Gastrocnemius medialis (tissue), 4 donors: ENCODE measurements around the gene XG. TPM values are rescaled to one million over a fixed set of nuclear protein-coding genes. Genes with fewer than 3 reads are reported as not detected.

ENCODE experiments used
- ATAC-seq, 2 donors: fragments of 150-250 bp; one replicate each; pipeline ENCODE4 v1.9.1; 2016
- DNase-seq, 2 donors: peaks; one replicate each; pipeline ENCODE4 v3.0.0-alpha.2; 2019
- H3K27ac ChIP-seq, 4 donors: fragments of 200-600 bp; sonication (generic); 1 replicate in 1 of 4; 2 replicates in 3 of 4; pipeline ENCODE4 v1.5.1; 2016 to 2018; ENCODE audit warnings: mild to moderate bottlenecking in 2 of 4, moderate library complexity in 1 of 4
- H3K27me3 ChIP-seq, 3 donors: fragments of 200-600 bp; sonication (generic) in 2 of 3; 1 replicate in 1 of 3; 2 replicates in 2 of 3; pipeline versions ENCODE4 v1.5.1 to v1.6.0; 2016 to 2019; ENCODE audit warnings: mild to moderate bottlenecking in 1 of 3, moderate library complexity in 1 of 3
- H3K36me3 ChIP-seq, 2 donors: fragments of 200-600 bp; sonication (generic) in 1 of 2; one replicate each; pipeline ENCODE4 v1.5.1; 2017 to 2018
- H3K4me1 ChIP-seq, 2 donors: fragments of 200-600 bp; sonication (generic) in 1 of 2; one replicate each; pipeline ENCODE4 v1.5.1; 2016 to 2017; ENCODE audit warnings: mild to moderate bottlenecking in 2 of 2
- H3K4me3 ChIP-seq, 4 donors: fragments of 200-600 bp; sonication (generic) in 3 of 4; 1 replicate in 1 of 4; 2 replicates in 3 of 4; pipeline ENCODE4 v1.5.1; 2016 to 2019; ENCODE audit warnings: mild to moderate bottlenecking in 2 of 4
- H3K9me3 ChIP-seq, 3 donors: fragments of 200-600 bp; sonication (generic) in 2 of 3; 1 replicate in 1 of 3; 2 replicates in 2 of 3; pipeline ENCODE4 v1.5.1; 2016 to 2019
- POLR2A ChIP-seq, 2 donors: fragments of 450-650 bp; IDR thresholded peaks; one replicate each; pipeline ENCODE4 v1.6.1; 2017; ENCODE audit warnings: antibody characterized with exemption in 2 of 2, mild to moderate bottlenecking in 2 of 2, moderate library complexity in 2 of 2
- in situ Hi-C, 4 donors: fragments of 200-750 bp; cut with MboI; loops; one replicate each; pipeline versions ENCODE4 v1.15.0 to v1.8.0; 2017; ENCODE audit warnings: low sequenced_read_pairs in 4 of 4
- intact Hi-C: fragments of 100-400 bp; cut with DNase I; formaldehyde crosslinking; loops from one replicate; pipeline ENCODE4 v1.15.1; 2023; ENCODE audit warnings: low total_unique reads
- total RNA-seq, 4 donors: library from RNA; depleted of rRNA; stranded (reverse); fragments of >200 nt; gene quantifications; one replicate each; pipeline versions ENCODE4 v1.1.0 to v1.2.3, GENCODE V29; 2016
- TF ChIP-seq, protein P1 (sequence below), 5 experiments: fragments of 450-650 bp in 3 of 5; fragments of 200-600 bp in 2 of 5; sonication (generic) in 2 of 5; IDR thresholded peaks in 4 of 5; conservative IDR thresholded peaks in 1 of 5; 1 replicate in 4 of 5; 2 replicates in 1 of 5; pipeline ENCODE4 v1.5.1; 2016 to 2019; ENCODE audit warnings: antibody characterized with exemption in 5 of 5, mild to moderate bottlenecking in 3 of 5, moderate library complexity in 3 of 5

The XG gene
- total RNA-seq, 4 donors from 2014 or later = 0.97 to 2.4 (median 1.9) TPM

DNA sequence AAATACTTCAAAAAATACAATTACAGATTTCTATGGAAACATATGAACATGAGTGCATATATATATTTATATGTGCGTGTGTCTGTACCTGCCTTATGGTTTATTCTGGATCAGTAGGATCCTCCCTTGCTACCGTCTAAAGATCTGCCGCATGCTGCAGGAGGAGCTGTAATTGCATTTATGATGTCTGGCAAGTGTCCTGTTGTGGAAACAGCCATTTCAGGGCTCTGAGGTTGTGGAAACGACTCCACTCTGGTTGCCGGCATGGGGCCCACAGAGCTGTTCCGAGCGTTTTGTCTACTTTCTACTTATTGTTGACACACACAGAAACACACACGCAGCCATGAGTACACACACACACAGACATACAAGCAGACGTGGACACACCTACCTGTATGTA, 39.4 kb upstream of the XG start:
- Histone ChIP-seq H3K4me3 (no peak overlapping the region), H3K27me3 (no peaks in the 10 kb centered on the region), H3K9me3 (no peaks in the 10 kb centered on the region), H3K4me1 (peaks cover 16 to 31% of the 10 kb centered on the region in 2 donors), H3K36me3 (peaks cover 0 to 29% of the 10 kb centered on the region in 2 donors), H3K27ac (no peak overlapping the region)
- no peak for TF ChIP-seq POLR2A (IDR thresholded peaks at IDR 0.05)
- TF ChIP-seq, protein P1, sequence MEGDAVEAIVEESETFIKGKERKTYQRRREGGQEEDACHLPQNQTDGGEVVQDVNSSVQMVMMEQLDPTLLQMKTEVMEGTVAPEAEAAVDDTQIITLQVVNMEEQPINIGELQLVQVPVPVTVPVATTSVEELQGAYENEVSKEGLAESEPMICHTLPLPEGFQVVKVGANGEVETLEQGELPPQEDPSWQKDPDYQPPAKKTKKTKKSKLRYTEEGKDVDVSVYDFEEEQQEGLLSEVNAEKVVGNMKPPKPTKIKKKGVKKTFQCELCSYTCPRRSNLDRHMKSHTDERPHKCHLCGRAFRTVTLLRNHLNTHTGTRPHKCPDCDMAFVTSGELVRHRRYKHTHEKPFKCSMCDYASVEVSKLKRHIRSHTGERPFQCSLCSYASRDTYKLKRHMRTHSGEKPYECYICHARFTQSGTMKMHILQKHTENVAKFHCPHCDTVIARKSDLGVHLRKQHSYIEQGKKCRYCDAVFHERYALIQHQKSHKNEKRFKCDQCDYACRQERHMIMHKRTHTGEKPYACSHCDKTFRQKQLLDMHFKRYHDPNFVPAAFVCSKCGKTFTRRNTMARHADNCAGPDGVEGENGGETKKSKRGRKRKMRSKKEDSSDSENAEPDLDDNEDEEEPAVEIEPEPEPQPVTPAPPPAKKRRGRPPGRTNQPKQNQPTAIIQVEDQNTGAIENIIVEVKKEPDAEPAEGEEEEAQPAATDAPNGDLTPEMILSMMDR (IDR thresholded peaks at IDR 0.05 in 4 of 5, conservative IDR thresholded peaks at IDR 0.05 in 1 of 5) = no peak
- in situ Hi-C loops = no loop called here
- intact Hi-C loops = no loop called here
- no peak for ATAC-seq
- DNase-seq = no peak

DNA sequence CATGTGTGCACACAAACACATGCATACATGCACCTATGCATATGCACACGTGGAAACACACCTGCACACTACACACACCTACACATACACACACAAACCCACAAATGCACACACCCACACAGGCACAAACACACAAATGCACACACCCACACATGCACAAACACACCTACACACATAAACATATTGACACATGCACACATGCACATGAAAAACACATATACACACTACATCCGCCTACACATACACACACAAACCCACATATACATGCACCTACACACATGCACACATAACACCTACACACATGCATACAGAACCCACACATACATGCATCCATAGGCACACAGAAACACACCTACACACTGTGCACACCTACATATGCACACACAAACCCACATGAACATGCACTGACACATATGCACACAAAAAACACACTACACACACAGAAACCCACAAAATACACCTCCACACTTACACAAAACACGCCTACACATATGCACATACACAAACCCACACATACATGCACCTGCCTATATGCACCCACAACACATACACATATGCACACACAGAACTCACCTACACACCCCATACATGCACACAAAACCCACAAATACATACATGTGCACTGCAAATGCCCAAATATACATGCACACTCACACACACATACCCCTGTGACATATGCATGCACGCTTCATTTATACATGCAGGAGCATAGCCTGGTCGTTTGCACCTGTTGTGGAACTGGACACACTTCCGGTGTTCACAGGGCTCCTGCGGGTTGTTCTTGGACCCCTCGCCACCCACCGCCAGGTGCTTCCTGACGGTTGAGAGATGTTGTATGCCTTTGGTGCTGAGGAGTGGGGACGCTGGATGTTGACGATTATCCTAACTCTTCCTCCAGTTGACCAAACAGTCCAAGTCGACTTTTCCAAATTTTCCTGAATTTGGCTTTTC, 38.7 kb upstream of the XG start:
- DNase-seq (no peak), ATAC-seq (no peak)
- TF ChIP-seq POLR2A (IDR thresholded peaks at IDR 0.05) = no peak
- TF ChIP-seq, protein P1 (IDR thresholded peaks at IDR 0.05 in 4 of 5, conservative IDR thresholded peaks at IDR 0.05 in 1 of 5) = no peak
- no peak overlapping the region for H3K27ac ChIP-seq
- H3K27me3 ChIP-seq = no peaks in the 10 kb centered on the region
- no peak overlapping the region for H3K4me3 ChIP-seq
- H3K36me3 ChIP-seq = peaks cover 0 to 34% of the 10 kb centered on the region in 2 donors
- H3K4me1 ChIP-seq = peaks cover 9 to 23% of the 10 kb centered on the region in 2 donors
- intact Hi-C loops = no loop called here
- no peaks in the 10 kb centered on the region for H3K9me3 ChIP-seq
- in situ Hi-C loops = no loop called here

DNA sequence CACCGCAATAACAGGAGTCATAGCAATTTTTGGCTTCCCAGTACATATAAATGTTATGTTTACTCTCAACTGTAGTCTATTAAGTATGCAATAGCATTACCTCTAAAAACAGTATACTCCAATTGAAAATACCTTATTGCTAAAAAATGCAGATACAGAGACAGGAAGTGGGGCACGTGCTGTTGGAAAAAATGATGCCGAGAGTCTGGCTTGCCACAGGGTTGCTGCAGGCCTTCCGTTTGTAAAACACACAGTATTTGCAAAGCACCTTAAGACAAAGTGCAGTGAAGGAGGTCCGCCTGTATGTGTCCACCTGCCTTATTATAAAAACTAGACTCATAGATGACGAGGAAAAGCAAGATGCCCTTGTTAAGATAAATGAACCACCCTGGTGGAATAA, 37.3 kb upstream of the XG start:
- DNase-seq = no peak
- H3K27ac ChIP-seq = no peak overlapping the region
- H3K9me3 ChIP-seq = no peaks in the 10 kb centered on the region
- in situ Hi-C loops = no loop called here
- H3K4me1 ChIP-seq = peaks cover 6 to 14% of the 10 kb centered on the region in 2 donors
- ATAC-seq = no peak
- no peak for TF ChIP-seq POLR2A (IDR thresholded peaks at IDR 0.05)
- TF ChIP-seq, protein P1 (IDR thresholded peaks at IDR 0.05 in 4 of 5, conservative IDR thresholded peaks at IDR 0.05 in 1 of 5) = no peak
- H3K27me3 ChIP-seq = no peaks in the 10 kb centered on the region
- H3K36me3 ChIP-seq = peaks cover 0 to 48% of the 10 kb centered on the region in 2 donors
- intact Hi-C loops = no loop called here
- no peak overlapping the region for H3K4me3 ChIP-seq

DNA sequence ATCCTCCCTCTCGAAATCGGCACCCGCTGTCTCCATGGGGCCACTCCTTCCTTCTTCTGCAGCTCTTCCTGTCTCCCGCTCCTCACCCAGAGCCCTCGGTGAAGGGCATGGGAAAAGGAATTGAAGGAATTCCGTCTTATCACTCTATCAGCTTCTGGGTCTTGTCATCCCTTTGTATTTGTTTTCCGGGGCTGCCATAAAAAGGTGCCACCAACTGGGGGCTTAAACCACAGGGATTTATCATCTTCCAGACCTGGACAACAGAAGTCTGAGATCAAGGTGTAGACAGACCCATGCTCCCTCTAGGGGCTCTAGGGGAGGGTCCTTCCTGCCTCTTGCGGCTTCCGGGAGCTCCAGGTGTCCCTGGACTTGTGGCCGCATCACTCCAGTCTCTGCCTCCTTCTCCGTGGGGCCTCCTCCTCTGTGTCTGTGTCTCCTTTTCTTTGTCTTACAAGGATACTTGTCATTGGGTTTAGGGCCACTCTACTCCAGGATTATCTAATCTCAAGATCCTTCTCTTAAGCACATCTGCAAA, 36.7 kb upstream of the XG start:
- no peak for TF ChIP-seq POLR2A (IDR thresholded peaks at IDR 0.05)
- TF ChIP-seq, protein P1 (IDR thresholded peaks at IDR 0.05 in 4 of 5, conservative IDR thresholded peaks at IDR 0.05 in 1 of 5) = no peak
- no peak overlapping the region for H3K4me3 ChIP-seq
- H3K4me1 ChIP-seq = peaks cover under 1 to 8% of the 10 kb centered on the region in 2 donors
- DNase-seq = no peak
- no peaks in the 10 kb centered on the region for H3K27me3 ChIP-seq
- intact Hi-C loops (no loop called here), in situ Hi-C loops (no loop called here)
- no peak for ATAC-seq
- peaks cover 0 to 54% of the 10 kb centered on the region in 2 donors for H3K36me3 ChIP-seq
- H3K27ac ChIP-seq = no peak overlapping the region
- no peaks in the 10 kb centered on the region for H3K9me3 ChIP-seq
